Esophagus squamous epithelium (tissue), 4 donors: ENCODE data around the gene NOB1.

ENCODE experiments used
- CTCF ChIP-seq, 6 experiments: fragments of 450-650 bp in 4 of 6; fragments of 200-600 bp in 2 of 6; sonication (generic) in 2 of 6; IDR thresholded peaks; one replicate each; pipeline ENCODE4 v1.5.1; 2016 to 2019; ENCODE audit warnings: antibody characterized with exemption in 6 of 6, mild to moderate bottlenecking in 4 of 6, moderate library complexity in 4 of 6
- POLR2A ChIP-seq, 4 donors: fragments of 450-650 bp; IDR thresholded peaks; one replicate each; pipeline ENCODE4 v1.6.1; 2017; ENCODE audit warnings: antibody characterized with exemption in 4 of 4, mild to moderate bottlenecking in 4 of 4, moderate library complexity in 3 of 4

DNA sequence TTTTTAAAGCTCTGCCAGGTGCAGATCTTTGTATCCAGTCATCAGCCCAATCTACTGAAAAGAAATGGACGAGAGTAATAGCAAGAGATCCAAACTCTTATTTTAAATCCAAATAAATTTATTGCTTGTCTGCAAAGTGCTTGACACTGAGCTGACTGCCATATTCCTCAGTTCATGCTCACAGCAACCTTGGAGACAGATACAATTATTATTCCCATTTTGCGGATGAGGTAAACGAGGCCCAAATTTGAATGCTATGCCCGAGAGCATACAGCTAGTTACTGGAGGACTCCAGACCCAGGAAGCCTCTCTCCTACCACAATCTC, 620 bp downstream of the NOB1 start:
- TF ChIP-seq CTCF (IDR thresholded peaks at IDR 0.05) (no peak), POLR2A (IDR thresholded peaks at IDR 0.05) (no peak)
